Tibial nerve (tissue), 4 donors: ENCODE data around the gene RUNX1. TPM values are rescaled to one million over a fixed set of nuclear protein-coding genes. Genes with fewer than 3 reads are reported as not detected.

Source experiments
- DNase-seq, 2 donors: peaks; one replicate each; pipeline ENCODE4 v3.0.0-alpha.2; 2019; ENCODE audit warnings: low spot score in 2 of 2
- H3K27ac ChIP-seq, 4 donors: fragments of 200-600 bp; sonication (generic) in 3 of 4; one replicate each; pipeline ENCODE4 v1.5.1; 2017 to 2019; ENCODE audit warnings: mild to moderate bottlenecking in 1 of 4
- H3K27me3 ChIP-seq, 2 donors: fragments of 200-600 bp; sonication (generic) in 1 of 2; one replicate each; pipeline versions ENCODE4 v1.5.1 to v1.6.0; 2017 to 2019
- H3K36me3 ChIP-seq, 3 donors: fragments of 200-600 bp; sonication (generic); one replicate each; pipeline ENCODE4 v1.5.1; 2018 to 2019
- H3K4me1 ChIP-seq, 4 donors: fragments of 200-600 bp; sonication (generic) in 3 of 4; one replicate each; pipeline ENCODE4 v1.5.1; 2017 to 2019
- H3K4me3 ChIP-seq, 4 donors: fragments of 200-600 bp; sonication (generic) in 3 of 4; one replicate each; pipeline ENCODE4 v1.5.1; 2017 to 2019; ENCODE audit warnings: mild to moderate bottlenecking in 1 of 4, moderate library complexity in 1 of 4
- H3K9me3 ChIP-seq, 4 donors: fragments of 200-600 bp; sonication (generic) in 3 of 4; one replicate each; pipeline ENCODE4 v1.5.1; 2017 to 2019
- EP300 ChIP-seq, 2 donors: sonication (generic); formaldehyde crosslinking; IDR thresholded peaks; one replicate each; pipeline ENCODE4 v1.6.1; 2017; ENCODE audit warnings: antibody characterized with exemption in 2 of 2, mild to moderate bottlenecking in 1 of 2
- POLR2A ChIP-seq, 2 donors: fragments of 450-650 bp; IDR thresholded peaks; one replicate each; pipeline ENCODE4 v1.6.1; 2017; ENCODE audit warnings: antibody characterized with exemption in 2 of 2, mild to moderate bottlenecking in 2 of 2, moderate library complexity in 2 of 2
- WGBS, 2 donors: methylation state at CpG; one replicate each; pipeline ENCODE4 v1.1.5; 2018; 5-methylcytosine and 5-hydroxymethylcytosine counted together
- total RNA-seq, 4 donors: library from RNA; depleted of rRNA; stranded (reverse); fragments of >200 nt; gene quantifications; one replicate each; pipeline ENCODE4 v1.1.0, GENCODE V29; 2016
- TF ChIP-seq, protein P1 (sequence below), 5 experiments: fragments of 200-600 bp in 3 of 5; fragments of 450-650 bp in 2 of 5; sonication (generic) in 3 of 5; IDR thresholded peaks; one replicate each; pipeline ENCODE4 v1.5.1; 2016 to 2019; ENCODE audit warnings: antibody characterized with exemption in 5 of 5, mild to moderate bottlenecking in 3 of 5, moderate library complexity in 2 of 5

The RUNX1 gene
- total RNA-seq, 4 donors from 2014 or later: 23.6 to 36.9 (median 26.3) TPM

DNA sequence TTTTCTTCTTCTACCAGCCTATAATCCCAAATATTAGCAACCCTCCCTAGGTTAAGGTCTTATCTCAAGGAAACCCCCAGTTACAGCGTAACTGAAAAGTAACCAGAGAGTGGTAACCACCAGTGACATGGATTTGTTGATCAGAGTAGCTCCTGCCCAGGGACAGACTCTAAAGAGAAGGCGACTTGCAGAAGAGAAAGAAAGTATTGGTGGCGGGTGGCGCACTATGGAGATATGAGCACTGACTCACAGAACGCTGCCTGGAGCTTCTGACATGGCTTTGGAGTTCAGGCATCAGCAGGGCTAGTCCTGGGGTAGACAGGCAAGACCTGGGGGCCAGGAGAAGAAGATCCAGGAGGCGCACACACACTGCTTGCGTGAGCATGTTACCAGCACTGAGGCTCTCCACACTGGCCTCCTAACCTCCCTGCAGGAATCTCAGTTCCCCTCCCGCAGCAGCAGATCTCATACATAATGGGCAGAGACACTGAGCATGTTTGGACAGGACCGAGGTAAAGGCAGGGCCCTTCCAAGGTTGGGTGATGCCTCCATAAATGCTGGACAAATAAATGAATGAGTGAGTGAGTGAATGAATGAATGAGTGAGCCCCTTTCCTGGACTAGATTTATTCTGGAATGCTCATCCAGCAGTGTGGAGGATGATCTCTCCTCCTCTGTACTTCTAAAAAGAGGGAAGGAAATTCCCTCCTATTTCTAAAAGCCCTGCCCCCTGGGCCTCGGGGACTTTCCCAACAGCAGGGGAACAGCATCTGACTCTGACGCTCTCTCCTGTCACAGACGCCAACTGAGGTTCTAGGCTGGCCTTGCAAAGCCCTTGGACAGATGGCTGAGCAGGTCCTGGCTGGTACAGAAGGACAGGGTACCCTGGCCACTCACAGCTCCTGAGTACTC, 204.8 kb downstream of the RUNX1 start:
- Histone ChIP-seq H3K4me3 (no peak overlapping the region), H3K27me3 (no peaks in the 10 kb centered on the region), H3K36me3 (peaks cover 0 to 10% (median 0%) of the 10 kb centered on the region in 3 donors), H3K27ac (peak overlapping the region in 2 of 4 donors; percentile 79 to 82), H3K4me1 (peaks cover 4 to 52% (median 39%) of the 10 kb centered on the region in 4 donors), H3K9me3 (no peaks in the 10 kb centered on the region)
- WGBS, 2 donors: 64 to 69% methylated on average over 12 of the region's 12 CpGs
- peak; percentile 64 to 77 for DNase-seq
- TF ChIP-seq POLR2A (IDR thresholded peaks at IDR 0.05) (peak in 1 of 2 donors; percentile 18), EP300 (IDR thresholded peaks at IDR 0.05) (peak in 1 of 2 donors; percentile 71)
- TF ChIP-seq, protein P1, sequence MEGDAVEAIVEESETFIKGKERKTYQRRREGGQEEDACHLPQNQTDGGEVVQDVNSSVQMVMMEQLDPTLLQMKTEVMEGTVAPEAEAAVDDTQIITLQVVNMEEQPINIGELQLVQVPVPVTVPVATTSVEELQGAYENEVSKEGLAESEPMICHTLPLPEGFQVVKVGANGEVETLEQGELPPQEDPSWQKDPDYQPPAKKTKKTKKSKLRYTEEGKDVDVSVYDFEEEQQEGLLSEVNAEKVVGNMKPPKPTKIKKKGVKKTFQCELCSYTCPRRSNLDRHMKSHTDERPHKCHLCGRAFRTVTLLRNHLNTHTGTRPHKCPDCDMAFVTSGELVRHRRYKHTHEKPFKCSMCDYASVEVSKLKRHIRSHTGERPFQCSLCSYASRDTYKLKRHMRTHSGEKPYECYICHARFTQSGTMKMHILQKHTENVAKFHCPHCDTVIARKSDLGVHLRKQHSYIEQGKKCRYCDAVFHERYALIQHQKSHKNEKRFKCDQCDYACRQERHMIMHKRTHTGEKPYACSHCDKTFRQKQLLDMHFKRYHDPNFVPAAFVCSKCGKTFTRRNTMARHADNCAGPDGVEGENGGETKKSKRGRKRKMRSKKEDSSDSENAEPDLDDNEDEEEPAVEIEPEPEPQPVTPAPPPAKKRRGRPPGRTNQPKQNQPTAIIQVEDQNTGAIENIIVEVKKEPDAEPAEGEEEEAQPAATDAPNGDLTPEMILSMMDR (IDR thresholded peaks at IDR 0.05): no peak

DNA sequence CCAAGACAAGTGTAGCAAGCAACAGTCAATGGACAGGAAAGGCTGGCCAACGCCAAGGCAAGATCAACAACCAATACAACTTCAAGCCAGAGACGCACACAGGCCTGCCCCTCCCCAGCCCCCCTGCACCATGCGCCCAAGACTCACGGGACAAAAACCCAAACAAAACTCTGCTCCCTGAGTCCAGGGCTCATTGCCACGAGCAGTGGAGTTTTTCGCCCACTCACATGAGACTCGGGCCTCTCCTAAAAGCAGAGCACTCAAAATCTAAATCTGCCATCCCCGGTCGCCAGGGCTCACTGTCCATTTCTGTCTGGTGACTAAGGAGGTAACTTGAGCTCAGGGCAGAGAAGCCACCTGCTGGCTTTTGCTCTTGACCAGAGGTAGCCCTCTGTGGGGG, 205.5 kb downstream of the RUNX1 start:
- peak overlapping the region in 2 of 4 donors; percentile 79 to 82 for H3K27ac ChIP-seq
- H3K4me3 ChIP-seq: no peak overlapping the region
- 59 to 71% methylated on average over 9 of the region's 9 CpGs for WGBS, 2 donors
- peaks cover 0 to 10% (median 0%) of the 10 kb centered on the region in 3 donors for H3K36me3 ChIP-seq
- H3K4me1 ChIP-seq: peaks cover 4 to 52% (median 39%) of the 10 kb centered on the region in 4 donors
- H3K9me3 ChIP-seq: no peaks in the 10 kb centered on the region
- H3K27me3 ChIP-seq: no peaks in the 10 kb centered on the region
- DNase-seq: no peak
- TF ChIP-seq, protein P1 (IDR thresholded peaks at IDR 0.05): no peak
- TF ChIP-seq EP300 (IDR thresholded peaks at IDR 0.05) (no peak), POLR2A (IDR thresholded peaks at IDR 0.05) (no peak)

DNA sequence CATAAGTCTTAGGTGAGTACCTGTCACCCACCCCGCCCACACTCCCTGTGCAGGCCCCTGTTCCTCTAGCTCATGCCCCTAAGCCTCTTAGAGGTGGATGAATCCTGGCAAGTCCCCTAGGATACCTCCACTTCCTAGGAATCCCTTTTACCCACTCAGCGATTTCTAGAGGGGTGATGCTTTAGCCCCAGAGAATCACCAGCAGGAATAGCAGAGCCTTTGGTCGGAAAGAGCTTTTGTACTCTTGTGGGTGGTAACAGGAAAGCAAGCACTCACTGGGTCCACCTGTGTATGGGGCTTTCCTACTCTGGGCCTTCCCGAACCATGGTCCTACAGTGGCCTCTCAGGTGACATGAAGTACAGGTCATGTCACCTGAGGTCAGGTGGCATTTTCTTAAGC, 207.9 kb downstream of the RUNX1 start:
- H3K4me3 ChIP-seq: no peak overlapping the region
- 59 to 100% methylated on average over 4 of the region's 4 CpGs for WGBS, 2 donors
- peaks cover 4 to 49% (median 29%) of the 10 kb centered on the region in 4 donors for H3K4me1 ChIP-seq
- peak overlapping the region in 1 of 4 donors; percentile 54 for H3K27ac ChIP-seq
- DNase-seq: no peak
- H3K36me3 ChIP-seq: peaks cover 0 to 10% (median 0%) of the 10 kb centered on the region in 3 donors
- H3K27me3 ChIP-seq: no peaks in the 10 kb centered on the region
- no peak for TF ChIP-seq POLR2A (IDR thresholded peaks at IDR 0.05)
- no peaks in the 10 kb centered on the region for H3K9me3 ChIP-seq

DNA sequence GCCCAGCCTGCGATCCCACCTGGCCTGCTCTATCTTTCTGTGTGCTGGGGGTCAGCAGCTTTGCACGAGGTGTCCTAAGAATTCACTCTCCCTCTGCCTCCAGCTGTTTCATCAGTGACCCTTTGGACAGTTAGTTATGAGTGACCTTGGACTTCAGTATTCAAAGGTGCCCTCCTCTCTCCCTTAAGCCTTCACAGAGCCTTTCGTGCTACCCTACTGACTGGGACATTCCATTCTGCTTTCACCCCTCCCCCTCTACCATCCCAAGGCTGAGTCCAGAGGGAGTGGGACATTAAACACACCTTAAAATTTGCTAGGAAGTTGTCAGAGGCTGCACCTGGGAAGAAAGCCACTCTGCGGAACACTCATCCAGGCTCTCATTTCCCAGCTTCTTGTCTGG, 208.4 kb downstream of the RUNX1 start:
- Histone ChIP-seq H3K27ac (peak overlapping the region in 1 of 4 donors; percentile 54), H3K4me1 (peaks cover 4 to 49% (median 28%) of the 10 kb centered on the region in 4 donors), H3K36me3 (peaks cover 0 to 10% (median 0%) of the 10 kb centered on the region in 3 donors), H3K4me3 (no peak overlapping the region), H3K27me3 (no peaks in the 10 kb centered on the region), H3K9me3 (no peaks in the 10 kb centered on the region)
- no peak for TF ChIP-seq POLR2A (IDR thresholded peaks at IDR 0.05)
- no peak for DNase-seq
- 90 to 92% methylated on average over 4 of the region's 4 CpGs for WGBS, 2 donors

DNA sequence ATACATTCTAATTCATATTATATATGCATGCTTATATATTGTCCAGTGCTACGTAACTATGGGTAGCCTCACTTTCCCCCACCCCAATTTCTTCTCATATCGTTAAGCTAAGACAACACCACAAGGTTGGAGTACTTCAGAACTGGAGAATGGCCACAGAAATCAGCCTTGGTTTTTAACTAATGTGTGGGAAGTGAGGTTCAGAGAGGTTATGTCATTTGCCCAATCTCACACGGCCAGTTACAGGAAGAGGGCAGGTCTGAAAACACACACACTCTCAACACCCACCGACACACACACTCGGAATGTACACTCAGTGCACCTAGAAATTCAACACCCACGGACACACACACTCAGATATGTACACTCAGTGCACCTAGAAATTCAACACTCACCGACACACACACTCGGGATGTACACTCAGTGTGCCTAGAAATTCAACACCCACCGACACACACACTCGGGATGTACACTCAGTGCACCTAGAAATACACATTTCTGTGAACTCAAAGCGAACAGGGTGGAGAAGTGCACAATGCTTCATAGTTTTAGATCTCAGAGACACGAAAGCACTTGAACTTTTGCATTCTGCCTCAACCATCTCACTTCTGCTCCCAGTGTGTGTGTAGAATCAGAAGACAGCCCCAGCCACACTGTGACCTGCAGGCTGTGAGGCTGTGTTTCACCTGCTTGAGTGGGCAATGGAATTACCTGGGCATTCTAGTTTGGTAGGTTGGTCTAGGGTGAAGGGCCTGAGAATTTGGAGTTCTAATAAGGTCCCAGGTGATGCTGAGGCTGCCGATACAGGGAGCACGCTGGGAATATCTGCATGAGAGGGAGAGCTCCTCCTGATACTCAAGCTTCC, 209.9 kb downstream of the RUNX1 start:
- no peaks in the 10 kb centered on the region for H3K27me3 ChIP-seq
- DNase-seq: no peak
- no peak overlapping the region for H3K4me3 ChIP-seq
- WGBS, 2 donors: 80 to 88% methylated on average over 14 of the region's 14 CpGs
- no peak for TF ChIP-seq POLR2A (IDR thresholded peaks at IDR 0.05)
- TF ChIP-seq EP300 (IDR thresholded peaks at IDR 0.05): no peak
- TF ChIP-seq, protein P1 (IDR thresholded peaks at IDR 0.05): no peak
- peaks cover 0 to 47% (median 24%) of the 10 kb centered on the region in 4 donors for H3K4me1 ChIP-seq
- H3K27ac ChIP-seq: peak overlapping the region in 1 of 4 donors; percentile 43
- no peaks in the 10 kb centered on the region for H3K9me3 ChIP-seq
- peaks cover 0 to 16% (median 0%) of the 10 kb centered on the region in 3 donors for H3K36me3 ChIP-seq
